HG03342 (cell line): ENCODE results near the gene CENPE.

Experiments
- ATAC-seq: cut with Tn5 transposase; IDR thresholded peaks from one replicate; pipeline ENCODE4 v1.9.1; 2021; ENCODE audit warnings: mild to moderate bottlenecking, moderate library complexity; ENCODE audit not compliant: unreplicated experiment

CENPE gene

DNA sequence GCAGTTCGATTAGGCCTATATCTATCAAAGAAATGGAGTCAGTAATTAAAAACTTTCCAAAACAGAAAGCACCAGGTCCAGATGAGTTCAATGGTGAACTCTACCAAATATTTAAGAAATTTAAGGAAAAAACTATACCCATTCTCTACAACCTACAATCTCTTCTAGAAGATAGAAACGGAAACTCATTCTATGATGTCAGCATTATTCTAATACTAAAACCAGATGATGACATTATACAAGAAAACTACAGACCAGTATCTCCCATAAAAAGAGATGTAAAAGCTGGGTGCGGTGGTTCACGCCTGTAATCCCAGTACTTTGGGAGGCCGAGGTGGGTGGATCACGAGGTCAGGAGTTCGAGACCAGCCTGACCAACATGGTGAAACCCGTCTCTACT, 69.0 kb downstream of the CENPE start:
- no peak for ATAC-seq

DNA sequence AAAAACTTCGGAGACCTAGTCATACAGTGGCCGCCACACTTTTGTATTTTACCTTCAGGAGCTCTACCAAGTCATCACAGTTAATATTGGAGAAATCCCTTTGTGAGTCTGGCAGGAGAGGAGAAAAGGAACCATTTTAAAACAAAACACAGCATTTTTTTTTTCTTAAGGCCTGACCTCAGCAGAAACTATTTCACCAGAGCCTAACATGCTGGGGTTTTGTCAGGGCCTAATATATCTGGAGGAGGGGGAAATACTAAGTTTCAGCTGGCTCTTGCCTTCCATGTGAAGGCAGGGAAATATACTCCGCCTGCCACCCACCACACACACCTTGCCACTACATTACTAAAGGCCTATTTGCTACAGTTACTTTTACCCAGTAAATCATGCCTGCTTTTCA, 72.0 kb downstream of the CENPE start:
- no peak for ATAC-seq

- no peak for ATAC-seq
Measured at GRCh38 chr4:103123114-103123513, 75.0 kb downstream of the CENPE start.

- no peak for ATAC-seq
Measured at GRCh38 chr4:103118166-103118565, 80.0 kb downstream of the CENPE start.

GRCh38 chr4:103111598-103111997, 86.5 kb downstream of the CENPE start:
- no peak for ATAC-seq

DNA sequence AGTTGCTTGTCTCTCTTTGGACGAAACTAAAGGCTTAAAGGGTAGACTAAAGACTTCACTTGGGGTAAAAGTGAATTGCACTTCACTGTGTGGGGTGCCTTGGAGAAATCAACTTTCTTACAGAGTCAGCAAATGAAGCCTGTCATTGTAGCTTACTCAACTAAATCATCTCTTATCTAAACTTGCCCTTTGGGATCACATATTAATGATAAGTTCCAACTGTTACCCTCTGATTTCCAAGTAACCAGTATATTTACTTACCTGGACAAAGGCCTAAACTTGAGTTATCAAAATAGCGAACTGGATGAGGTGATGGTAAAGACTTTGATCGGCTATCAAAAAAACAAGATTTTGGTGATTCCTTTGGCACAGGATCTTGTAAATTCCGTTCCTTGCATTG, 89.6 kb downstream of the CENPE start:
- no peak for ATAC-seq

GRCh38 chr4:103105558-103106356, 92.4 kb downstream of the CENPE start:
- no peak for ATAC-seq

DNA sequence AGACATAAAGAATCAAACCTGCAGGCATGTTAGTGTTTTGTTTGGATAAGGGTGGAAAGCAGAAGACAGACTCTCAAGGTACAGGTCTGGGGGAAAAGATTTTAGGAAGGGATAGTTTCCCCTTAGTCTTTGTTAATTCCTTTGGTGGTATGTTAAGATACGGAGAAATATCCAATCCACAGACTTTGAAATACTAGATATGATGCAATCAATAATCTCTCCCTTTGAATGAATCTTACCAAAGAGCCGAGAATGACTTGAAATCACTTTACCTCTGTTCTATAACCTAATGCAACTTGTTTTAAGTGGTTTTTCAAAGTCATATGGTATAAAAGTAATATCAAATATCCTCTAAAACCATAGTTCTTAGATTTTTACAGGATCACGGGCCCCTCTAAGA, 93.3 kb downstream of the CENPE start:
- ATAC-seq: no peak

GRCh38 chr4:103100691-103101090, 97.5 kb downstream of the CENPE start:
- ATAC-seq: no peak

DNA sequence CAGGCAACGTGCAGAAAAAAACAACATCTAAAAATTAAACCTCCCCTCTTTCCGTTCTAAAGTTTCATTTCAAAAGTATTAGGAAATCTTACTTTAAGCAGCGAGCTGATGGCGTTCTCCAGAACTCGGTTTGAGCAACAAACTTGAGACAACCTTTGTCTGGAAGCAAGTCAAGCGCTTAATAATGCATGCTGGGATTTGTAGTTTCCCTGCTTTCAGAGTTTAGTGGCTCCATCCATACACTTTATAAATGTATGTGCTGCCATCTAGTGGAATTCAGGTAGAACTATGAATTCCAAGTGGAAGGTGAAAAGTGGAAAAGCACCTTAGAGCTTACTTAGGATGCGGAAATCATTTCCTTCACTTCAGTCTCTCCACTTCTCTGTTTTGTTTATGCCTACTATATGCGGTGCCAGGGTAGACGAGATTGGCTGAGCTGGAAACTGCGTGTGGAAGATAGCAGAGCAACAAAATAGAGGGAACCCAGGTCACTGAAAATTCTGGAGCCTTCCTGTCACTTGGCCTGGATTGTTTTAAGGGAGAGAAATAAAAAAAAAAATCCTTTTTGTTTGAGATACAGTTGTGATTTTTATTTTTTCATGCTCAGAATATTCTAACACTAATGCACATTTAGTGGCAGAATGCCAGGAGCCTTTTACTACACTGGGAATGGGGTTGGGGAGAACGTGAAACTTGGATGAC, 98.3 kb downstream of the CENPE start, which contains the start of gene BDH2:
Gene BDH2, minus strand, starts transcription at position 144 of the 702 bp plus-strand sequence. CDS start 3,580 bp downstream, outside the sequence.
- peak; percentile 97 for ATAC-seq

DNA sequence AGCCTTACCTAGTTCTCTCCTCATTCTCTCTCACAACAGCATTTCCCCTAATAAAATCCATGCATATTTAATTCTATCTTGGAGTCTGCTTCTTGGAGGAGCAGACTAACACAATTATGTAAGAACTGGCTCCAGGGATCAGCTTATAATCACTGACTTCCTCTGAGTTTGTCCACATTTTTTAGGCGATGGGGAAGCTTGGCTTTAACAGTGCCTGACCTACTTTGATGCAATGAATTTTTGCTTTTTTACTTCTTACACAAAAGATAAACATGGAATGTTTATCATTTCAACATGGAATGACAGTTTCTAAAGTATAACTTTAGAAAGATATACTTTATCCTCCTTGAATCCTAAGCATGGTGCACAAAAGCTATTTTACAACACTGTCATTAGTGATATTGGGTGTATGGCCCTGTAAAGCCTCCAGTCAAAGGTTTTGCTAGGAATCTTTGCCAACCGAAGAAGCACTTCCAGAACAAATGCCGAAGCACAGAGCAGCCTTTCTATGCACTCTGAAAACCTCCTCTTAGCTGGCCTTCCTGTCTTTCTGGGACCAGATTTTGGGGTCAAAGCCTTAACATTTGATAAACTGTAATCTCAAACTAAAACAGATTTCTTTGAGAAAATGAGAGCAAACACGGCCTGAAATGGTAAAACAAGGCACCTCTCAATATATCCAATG, 99.2 kb downstream of the CENPE start:
- ATAC-seq: no peak

DNA sequence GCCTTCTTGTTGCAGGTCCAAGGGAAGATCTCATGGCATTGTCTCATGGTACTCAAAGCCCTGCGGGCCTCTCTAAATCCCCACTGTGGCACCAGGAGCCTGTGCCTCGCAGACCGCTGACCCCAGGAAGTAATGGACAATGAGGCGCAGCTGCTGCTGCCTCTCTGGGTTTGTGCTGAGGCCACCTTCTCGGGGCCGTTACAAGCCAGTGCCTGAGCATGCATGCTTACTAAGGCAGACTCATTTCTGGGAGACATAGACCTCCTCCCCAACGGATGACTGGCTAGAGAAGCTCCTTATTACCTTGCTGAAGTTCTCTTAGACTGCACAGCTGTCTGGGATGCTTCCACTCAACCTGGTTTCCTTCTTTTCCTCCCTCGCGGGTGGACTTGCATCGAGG, 99.8 kb downstream of the CENPE start:
- ATAC-seq: no peak

DNA sequence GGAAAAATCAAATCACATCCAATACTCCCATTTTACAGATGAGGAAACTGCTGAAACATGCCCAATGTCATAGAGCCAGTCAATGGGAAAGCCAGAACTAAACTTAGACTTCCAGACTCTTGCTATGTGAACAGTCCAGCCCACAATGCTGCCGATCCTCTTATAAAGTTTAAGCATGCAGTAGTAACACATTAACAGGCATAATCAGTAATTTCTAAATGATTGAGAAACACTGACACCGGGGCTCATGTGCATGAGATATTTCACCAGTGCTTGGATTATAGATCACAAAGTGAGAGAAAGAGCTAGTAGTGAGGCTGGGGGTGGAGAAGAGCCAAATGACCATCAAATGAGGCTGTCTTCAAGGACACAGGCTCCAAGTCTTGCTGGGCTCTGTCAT, 101.0 kb downstream of the CENPE start:
- no peak for ATAC-seq

GRCh38 chr4:103095080-103095479, 103.1 kb downstream of the CENPE start:
- no peak for ATAC-seq

DNA sequence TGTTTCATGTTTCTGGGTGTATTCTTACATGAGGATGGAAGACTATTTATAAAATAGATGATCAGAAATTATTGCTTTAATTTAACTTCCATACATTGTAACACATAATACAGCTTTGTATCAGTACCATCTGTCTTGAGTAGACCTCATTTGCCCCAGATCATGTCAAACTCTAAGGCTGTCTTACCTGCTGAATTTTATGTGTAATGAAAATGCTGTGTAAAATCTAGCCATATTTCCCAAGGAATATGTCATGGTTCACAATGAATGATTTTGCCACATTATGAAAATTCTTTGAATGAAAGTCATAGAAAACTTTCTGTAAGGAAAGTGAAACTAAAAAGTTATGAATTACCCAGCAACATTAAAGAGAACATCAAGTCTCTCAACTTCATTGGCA, 105.9 kb downstream of the CENPE start:
- peak; percentile 35 for ATAC-seq

GRCh38 chr4:103091601-103092223, 106.4 kb downstream of the CENPE start:
- ATAC-seq: peak; percentile 76

GRCh38 chr4:103089481-103089880, 108.7 kb downstream of the CENPE start:
- no peak for ATAC-seq

DNA sequence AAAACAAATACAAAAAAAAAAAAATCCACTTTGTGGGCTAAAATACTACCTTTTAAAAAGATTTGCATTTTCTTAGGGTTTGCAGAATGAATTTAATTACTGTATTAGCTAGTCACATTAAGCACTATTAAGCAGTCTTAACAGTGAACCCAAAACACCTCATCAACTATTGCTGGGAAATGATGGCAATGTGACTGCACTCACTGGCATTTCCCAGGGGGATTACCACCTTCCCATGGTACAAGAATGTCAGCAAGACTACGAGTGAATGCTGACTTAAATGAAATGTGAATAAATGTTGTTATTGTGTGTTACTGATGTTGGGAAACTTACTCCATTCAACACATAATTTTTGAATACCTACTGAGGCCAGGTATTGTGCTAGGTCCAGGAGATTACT, 111.6 kb downstream of the CENPE start:
- ATAC-seq: no peak

- no peak for ATAC-seq
Measured at GRCh38 chr4:103085555-103086196, 112.5 kb downstream of the CENPE start.

DNA sequence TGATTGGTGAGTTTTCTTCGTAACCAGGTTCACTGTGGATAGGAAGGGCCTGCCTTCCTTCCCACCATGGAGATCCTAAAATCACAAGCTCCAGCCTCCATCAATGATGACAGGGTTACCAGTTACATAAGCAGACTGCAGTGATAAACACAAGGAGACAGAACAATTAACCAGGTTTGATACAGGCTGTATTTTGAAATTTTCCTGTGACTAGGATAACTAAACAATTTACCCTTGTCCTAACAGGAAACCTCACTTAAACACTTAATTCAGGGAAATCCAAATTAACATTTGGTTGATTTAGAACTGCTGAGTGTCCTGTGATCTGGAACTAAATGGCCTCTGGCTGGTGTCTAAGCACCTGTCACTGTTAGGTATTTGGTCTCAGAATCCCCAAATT, 118.5 kb downstream of the CENPE start:
- ATAC-seq: no peak
